ENCODE data around the gene BLNK. TPM values are rescaled to one million over a fixed set of nuclear protein-coding genes. Genes with fewer than 3 reads are reported as not detected.
"Not testable (repeated sequence)": the region's sequence is repeated elsewhere in the genome, so short reads cannot be mapped to it uniquely, and the experiment has no call there.

The BLNK gene
- total RNA-seq, 1 donor from 2014 or later: 11.2 TPM

- no peak overlapping the region for H3K27ac ChIP-seq
- no peak overlapping the region for H3K4me3 ChIP-seq
- DNase-seq: no peak
- no peaks in the 10 kb centered on the region for H3K27me3 ChIP-seq (ENCODE audit: low read depth)
- H3K36me3 ChIP-seq: no peaks in the 10 kb centered on the region
- peaks cover 24% of the 10 kb centered on the region for H3K4me1 ChIP-seq
- intact Hi-C loops (cut with DNase I): no loop called here
- TF ChIP-seq CTCF (IDR thresholded peaks at IDR 0.05): no peak
- H3K9me3 ChIP-seq: no peaks in the 10 kb centered on the region
- no peak for ATAC-seq
Measured at GRCh38 chr10:96310321-96310669, 38.9 kb upstream of the BLNK start.

- H3K4me1 ChIP-seq: peaks cover 24% of the 10 kb centered on the region
- H3K27ac ChIP-seq: peak overlapping the region; percentile 49
- ATAC-seq (no peak), DNase-seq (no peak)
- H3K9me3 ChIP-seq: no peaks in the 10 kb centered on the region
- intact Hi-C loops (cut with DNase I): no loop called here
- H3K36me3 ChIP-seq: no peaks in the 10 kb centered on the region
- H3K27me3 ChIP-seq (ENCODE audit: low read depth): no peaks in the 10 kb centered on the region
- no peak for TF ChIP-seq CTCF (IDR thresholded peaks at IDR 0.05)
- no peak overlapping the region for H3K4me3 ChIP-seq
Measured at GRCh38 chr10:96309628-96310320, 38.4 kb upstream of the BLNK start.

- intact Hi-C loops (cut with DNase I); DNase-seq; H3K9me3 ChIP-seq; H3K27me3 ChIP-seq (ENCODE audit: low read depth); H3K36me3 ChIP-seq; H3K4me3 ChIP-seq; H3K27ac ChIP-seq; ATAC-seq: not testable (repeated sequence)
- H3K4me1 ChIP-seq: peaks cover 24% of the 10 kb centered on the region
Measured at GRCh38 chr10:96308854-96309253, 37.5 kb upstream of the BLNK start.

GRCh38 chr10:96306516-96306915 is 35.1 kb upstream of the BLNK start:
- Histone ChIP-seq H3K4me1 (peaks cover 24% of the 10 kb centered on the region), H3K4me3 (no peak overlapping the region), H3K36me3 (no peaks in the 10 kb centered on the region), H3K27ac (no peak overlapping the region), H3K9me3 (no peaks in the 10 kb centered on the region), H3K27me3 (ENCODE audit: low read depth) (no peaks in the 10 kb centered on the region)
- peak; percentile 55 for DNase-seq
- intact Hi-C loops (cut with DNase I): no loop called here
- TF ChIP-seq CTCF (IDR thresholded peaks at IDR 0.05): no peak
- peak in 1 of 2 donors; percentile 25 for ATAC-seq

- H3K4me1 ChIP-seq: peaks cover 20% of the 10 kb centered on the region
- ATAC-seq (no peak), DNase-seq (no peak)
- intact Hi-C loops (cut with DNase I): no loop called here
- H3K9me3 ChIP-seq: no peaks in the 10 kb centered on the region
- no peaks in the 10 kb centered on the region for H3K27me3 ChIP-seq (ENCODE audit: low read depth)
- H3K4me3 ChIP-seq: no peak overlapping the region
- H3K36me3 ChIP-seq: no peaks in the 10 kb centered on the region
- no peak overlapping the region for H3K27ac ChIP-seq
- no peak for TF ChIP-seq CTCF (IDR thresholded peaks at IDR 0.05)
Measured at GRCh38 chr10:96305019-96305418, 33.6 kb upstream of the BLNK start.

- intact Hi-C loops (cut with DNase I): no loop called here
- no peak within 1 kb of the TSS for H3K4me3 ChIP-seq
- no peaks in the 10 kb centered on the region for H3K9me3 ChIP-seq
- H3K27ac ChIP-seq: no peak within 1 kb of the TSS
- DNase-seq (no peak), ATAC-seq (no peak)
- no peaks in the 10 kb centered on the region for H3K27me3 ChIP-seq (ENCODE audit: low read depth)
- no peak for TF ChIP-seq CTCF (IDR thresholded peaks at IDR 0.05)
- H3K4me1 ChIP-seq: peaks cover 12% of the 10 kb centered on the region
- H3K36me3 ChIP-seq: no peaks in the 10 kb centered on the region
Measured at GRCh38 chr10:96304230-96304629, 32.9 kb upstream of the BLNK start, which contains the start of gene DNTT. Gene DNTT, plus strand, starts transcription at chr10:96304434. Its CDS starts 64 bp downstream, at chr10:96304498.

All from lower lobe of right lung (tissue), 2 donors.